ENCODE data around the gene PLCB4.

Gene PLCB4

DNA sequence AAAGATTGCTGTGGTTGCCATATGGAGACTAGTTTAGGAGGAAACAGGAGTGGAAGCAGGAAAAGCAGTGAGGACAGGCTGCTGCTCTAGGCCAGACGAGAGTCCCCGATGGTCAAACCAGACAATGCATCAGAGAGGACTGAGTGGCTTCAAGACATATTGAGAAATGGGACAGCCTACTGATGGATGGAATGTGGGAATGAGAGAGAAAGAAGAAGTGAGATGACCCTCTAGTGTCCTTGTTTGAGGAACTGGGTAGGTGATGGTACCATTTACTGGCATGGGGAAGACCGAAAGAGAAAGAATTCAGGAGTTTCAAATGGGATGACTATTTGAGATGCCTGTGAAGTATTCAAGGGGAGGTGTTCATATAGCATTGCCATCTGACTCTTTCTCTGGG lies 333.7 kb downstream of the PLCB4 start:
- TF ChIP-seq, protein P1, sequence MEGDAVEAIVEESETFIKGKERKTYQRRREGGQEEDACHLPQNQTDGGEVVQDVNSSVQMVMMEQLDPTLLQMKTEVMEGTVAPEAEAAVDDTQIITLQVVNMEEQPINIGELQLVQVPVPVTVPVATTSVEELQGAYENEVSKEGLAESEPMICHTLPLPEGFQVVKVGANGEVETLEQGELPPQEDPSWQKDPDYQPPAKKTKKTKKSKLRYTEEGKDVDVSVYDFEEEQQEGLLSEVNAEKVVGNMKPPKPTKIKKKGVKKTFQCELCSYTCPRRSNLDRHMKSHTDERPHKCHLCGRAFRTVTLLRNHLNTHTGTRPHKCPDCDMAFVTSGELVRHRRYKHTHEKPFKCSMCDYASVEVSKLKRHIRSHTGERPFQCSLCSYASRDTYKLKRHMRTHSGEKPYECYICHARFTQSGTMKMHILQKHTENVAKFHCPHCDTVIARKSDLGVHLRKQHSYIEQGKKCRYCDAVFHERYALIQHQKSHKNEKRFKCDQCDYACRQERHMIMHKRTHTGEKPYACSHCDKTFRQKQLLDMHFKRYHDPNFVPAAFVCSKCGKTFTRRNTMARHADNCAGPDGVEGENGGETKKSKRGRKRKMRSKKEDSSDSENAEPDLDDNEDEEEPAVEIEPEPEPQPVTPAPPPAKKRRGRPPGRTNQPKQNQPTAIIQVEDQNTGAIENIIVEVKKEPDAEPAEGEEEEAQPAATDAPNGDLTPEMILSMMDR (IDR thresholded peaks at IDR 0.05; ENCODE audit: extremely low read depth, insufficient read depth, missing control alignments): no peak
- in situ Hi-C loops (cut with MboI; ENCODE audit: low pct_unique_long_range_greater_than_20kb, low sequenced_read_pairs, unreplicated experiment): loop anchor here (25.0 kb wide), 2 partner anchors 510 to 685 kb away; no protein-coding TSS in a partner anchor
- no peak for DNase-seq (ENCODE audit: low spot score)

DNA sequence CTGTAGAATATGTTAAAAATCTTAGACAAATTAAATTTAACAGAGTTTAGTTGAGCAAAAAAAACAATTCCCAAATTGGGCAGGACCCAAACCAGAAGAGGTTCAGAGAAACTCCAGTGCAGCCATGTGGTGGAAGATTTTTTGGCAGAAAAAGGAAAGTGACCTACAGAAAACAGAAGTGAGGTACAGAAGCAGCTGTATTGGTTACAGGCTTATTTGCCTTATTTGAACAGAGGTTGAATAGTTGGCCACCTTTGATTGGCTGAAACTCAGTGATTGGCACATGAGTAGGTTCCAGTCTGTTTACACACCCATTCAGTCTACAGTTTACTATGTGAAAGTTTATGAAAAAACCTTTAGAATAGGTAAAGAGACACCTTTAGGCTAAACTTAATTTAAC lies 334.6 kb downstream of the PLCB4 start:
- DNase-seq (ENCODE audit: low spot score): no peak
- TF ChIP-seq, protein P1 (IDR thresholded peaks at IDR 0.05; ENCODE audit: extremely low read depth, insufficient read depth, missing control alignments): no peak
- in situ Hi-C loops (cut with MboI; ENCODE audit: low pct_unique_long_range_greater_than_20kb, low sequenced_read_pairs, unreplicated experiment): loop anchor here (25.0 kb wide), 2 partner anchors 509 to 684 kb away; no protein-coding TSS in a partner anchor

DNA sequence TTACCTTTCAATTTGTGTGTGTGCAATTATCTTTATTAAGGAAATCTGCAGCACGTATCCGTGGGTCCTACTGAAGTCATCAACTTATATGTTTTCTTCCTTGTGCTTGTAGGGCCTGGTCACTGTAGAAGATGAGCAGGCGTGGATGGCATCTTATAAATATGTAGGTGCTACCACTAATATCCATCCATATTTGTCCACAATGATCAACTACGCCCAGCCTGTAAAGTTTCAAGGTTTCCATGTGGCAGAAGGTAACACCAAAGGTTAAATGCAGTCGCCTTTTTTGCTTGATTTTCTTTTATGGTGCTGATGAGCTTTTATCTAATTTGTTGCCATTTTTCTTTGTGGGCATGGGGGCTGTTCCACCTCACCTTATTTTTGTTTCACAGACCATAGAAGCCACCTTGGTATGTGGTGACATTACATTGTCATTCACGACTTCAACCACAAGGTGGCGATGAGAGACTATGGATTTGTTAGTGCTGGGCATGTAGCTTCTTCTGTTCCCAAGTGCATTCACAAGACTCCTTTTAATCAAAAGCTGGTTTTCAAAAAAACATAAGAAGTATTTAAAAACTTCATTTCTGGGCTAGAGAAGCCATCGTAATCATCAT lies 339.0 kb downstream of the PLCB4 start:
- TF ChIP-seq, protein P1 (IDR thresholded peaks at IDR 0.05; ENCODE audit: extremely low read depth, insufficient read depth, missing control alignments): peak; percentile 81
- DNase-seq (ENCODE audit: low spot score): peak; percentile 62
- in situ Hi-C loops (cut with MboI; ENCODE audit: low pct_unique_long_range_greater_than_20kb, low sequenced_read_pairs, unreplicated experiment): loop anchor here (25.0 kb wide), 2 partner anchors 504 to 679 kb away; no protein-coding TSS in a partner anchor

DNA sequence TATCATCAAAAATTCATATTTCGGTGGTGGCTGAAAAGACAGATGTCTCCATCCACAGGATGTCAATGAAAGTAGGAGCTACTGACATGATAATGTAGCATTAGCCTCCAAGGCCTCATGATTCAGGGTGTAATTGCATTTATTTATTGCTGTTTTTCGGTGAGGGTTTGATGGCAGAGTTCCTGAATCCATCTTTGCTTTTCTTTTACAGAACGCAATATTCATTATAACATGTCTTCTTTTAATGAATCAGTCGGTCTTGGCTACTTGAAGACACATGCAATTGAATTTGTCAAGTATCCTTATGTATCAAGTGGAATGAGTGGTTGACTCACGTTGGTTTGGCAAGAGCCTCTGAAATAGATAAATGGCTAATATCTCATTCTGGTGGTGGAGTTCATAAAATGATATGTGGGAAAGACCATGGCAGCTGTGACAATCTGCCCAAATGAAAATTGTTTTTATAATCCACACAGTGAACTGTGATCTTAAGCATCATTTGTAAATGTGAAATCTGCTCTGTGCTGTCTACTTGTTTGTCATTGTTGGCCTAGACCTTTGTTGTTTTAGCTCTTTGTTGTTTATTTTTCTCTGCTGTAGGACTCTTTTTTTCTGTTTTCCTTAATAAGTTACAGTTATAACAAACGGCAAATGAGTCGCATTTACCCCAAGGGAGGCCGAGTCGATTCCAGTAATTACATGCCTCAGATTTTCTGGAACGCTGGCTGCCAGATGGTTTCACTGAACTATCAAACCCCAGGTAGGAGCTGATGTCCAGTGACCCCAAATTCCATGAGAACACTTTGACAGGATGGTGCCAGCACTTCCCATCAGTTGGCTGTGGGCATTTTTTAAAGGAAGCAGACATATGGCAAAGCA lies 339.8 kb downstream of the PLCB4 start:
- TF ChIP-seq, protein P1 (IDR thresholded peaks at IDR 0.05; ENCODE audit: extremely low read depth, insufficient read depth, missing control alignments): no peak
- no peak for DNase-seq (ENCODE audit: low spot score)
- in situ Hi-C loops (cut with MboI; ENCODE audit: low pct_unique_long_range_greater_than_20kb, low sequenced_read_pairs, unreplicated experiment): loop anchor here (25.0 kb wide), 2 partner anchors 504 to 679 kb away; no protein-coding TSS in a partner anchor

DNA sequence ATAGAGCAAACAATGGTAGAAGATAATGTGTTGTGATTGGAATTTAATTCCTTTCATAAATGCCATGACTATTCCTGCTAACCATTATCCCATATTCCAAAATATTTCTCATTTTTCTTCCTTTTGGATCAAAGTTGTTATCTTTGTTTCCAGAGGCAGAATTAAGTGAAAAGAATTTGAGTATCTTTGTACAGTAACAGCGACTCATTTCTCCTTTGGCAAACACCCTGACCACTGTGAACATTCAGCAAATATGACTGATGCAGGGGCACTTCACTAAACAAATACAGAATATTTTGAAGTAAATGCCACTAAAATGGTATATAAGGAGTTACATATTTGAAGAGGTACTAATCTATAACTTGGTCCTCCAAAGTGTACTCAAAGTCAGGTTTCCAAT lies 340.5 kb downstream of the PLCB4 start:
- TF ChIP-seq, protein P1 (IDR thresholded peaks at IDR 0.05; ENCODE audit: extremely low read depth, insufficient read depth, missing control alignments): no peak
- no peak for DNase-seq (ENCODE audit: low spot score)
- in situ Hi-C loops (cut with MboI; ENCODE audit: low pct_unique_long_range_greater_than_20kb, low sequenced_read_pairs, unreplicated experiment): loop anchor here (25.0 kb wide), 2 partner anchors 503 to 678 kb away; no protein-coding TSS in a partner anchor

DNA sequence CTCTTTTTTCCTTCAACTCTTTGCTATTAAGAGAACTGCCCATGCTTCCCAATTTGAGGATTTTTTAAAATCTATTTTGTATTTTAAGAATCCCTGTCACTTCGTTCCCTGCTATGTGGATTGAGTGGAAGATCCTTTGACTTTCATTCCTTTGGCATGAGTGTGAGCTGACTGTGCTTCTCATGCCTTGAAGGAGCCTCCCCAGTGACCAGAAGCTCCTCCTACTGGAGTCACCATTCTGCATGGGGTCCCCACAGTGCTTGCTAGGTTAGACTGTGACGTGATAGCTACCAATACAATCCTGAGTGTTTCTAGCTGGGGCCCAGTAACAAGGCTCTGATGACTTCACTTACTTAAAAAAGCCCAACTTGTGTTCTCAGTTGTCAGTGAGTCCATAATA lies 341.1 kb downstream of the PLCB4 start:
- TF ChIP-seq, protein P1 (IDR thresholded peaks at IDR 0.05; ENCODE audit: extremely low read depth, insufficient read depth, missing control alignments): no peak
- DNase-seq (ENCODE audit: low spot score): no peak
- in situ Hi-C loops (cut with MboI; ENCODE audit: low pct_unique_long_range_greater_than_20kb, low sequenced_read_pairs, unreplicated experiment): loop anchor here (10.0 to 25.0 kb wide), 3 partner anchors 195 to 677 kb away; no protein-coding TSS in a partner anchor

Measured in GM13977 (cell line).